ENCODE data around the gene KLK4. TPM values are rescaled to one million over a fixed set of nuclear protein-coding genes. Genes with fewer than 3 reads are reported as not detected.
"Not testable (repeated sequence)": the region's sequence is repeated elsewhere in the genome, so short reads cannot be mapped to it uniquely, and the experiment has no call there.

KLK4 gene
- total RNA-seq, 4 donors from 2014 or later, result not detected

GRCh38 chr19:50898018-50898417 is 13.2 kb downstream of the KLK4 start:
- no peaks in the 10 kb centered on the region for H3K36me3 ChIP-seq
- TF ChIP-seq CTCF (IDR thresholded peaks at IDR 0.05) (no peak), POLR2A (IDR thresholded peaks at IDR 0.05) (no peak)
- H3K4me3 ChIP-seq, result no peak overlapping the region
- H3K4me1 ChIP-seq, result peaks cover 0 to 5% (median 0%) of the 10 kb centered on the region in 3 donors
- intact Hi-C loops (cut with DNase I), result no loop called here
- peaks cover 0 to 53% (median 0%) of the 10 kb centered on the region in 4 donors for H3K27me3 ChIP-seq
- H3K27ac ChIP-seq, result no peak overlapping the region
- 71 to 78% methylated on average over 4 of the region's 4 CpGs for WGBS, 2 donors
- no peaks in the 10 kb centered on the region for H3K9me3 ChIP-seq
- no peak for DNase-seq

GRCh38 chr19:50897612-50898011 is 13.6 kb downstream of the KLK4 start:
- H3K27me3 ChIP-seq, result peaks cover 0 to 57% (median 0%) of the 10 kb centered on the region in 4 donors

GRCh38 chr19:50897191-50897607 is 14.0 kb downstream of the KLK4 start:
- Histone ChIP-seq H3K36me3 (no peaks in the 10 kb centered on the region), H3K27me3 (peaks cover 0 to 61% (median 0%) of the 10 kb centered on the region in 4 donors), H3K9me3 (no peaks in the 10 kb centered on the region), H3K4me1 (peaks cover 0 to 5% (median 0%) of the 10 kb centered on the region in 3 donors), H3K4me3 (no peak overlapping the region), H3K27ac (no peak overlapping the region)
- 53 to 55% methylated on average over 3 of the region's 3 CpGs for WGBS, 2 donors
- DNase-seq, result no peak
- intact Hi-C loops (cut with DNase I), result no loop called here
- TF ChIP-seq POLR2A (IDR thresholded peaks at IDR 0.05) (no peak), CTCF (IDR thresholded peaks at IDR 0.05) (no peak)

More at GRCh38 chr19:50897612-50898011, 13.6 kb downstream of the KLK4 start:
- Histone ChIP-seq H3K9me3 (no peaks in the 10 kb centered on the region), H3K4me3 (no peak overlapping the region), H3K4me1 (peaks cover 0 to 5% (median 0%) of the 10 kb centered on the region in 3 donors), H3K27ac (no peak overlapping the region), H3K36me3 (no peaks in the 10 kb centered on the region)
- DNase-seq, result no peak
- WGBS, 2 donors, result 53 to 62% methylated on average over 2 to 3 of the region's 3 CpGs
- TF ChIP-seq CTCF (IDR thresholded peaks at IDR 0.05) (no peak), POLR2A (IDR thresholded peaks at IDR 0.05) (no peak)
- intact Hi-C loops (cut with DNase I), result no loop called here

- Histone ChIP-seq H3K9me3 (no peaks in the 10 kb centered on the region), H3K27ac (peak overlapping the region in 1 of 4 donors; percentile 29), H3K4me1 (peaks cover 0 to 5% (median 0%) of the 10 kb centered on the region in 3 donors), H3K36me3 (no peaks in the 10 kb centered on the region), H3K27me3 (peaks cover 0 to 63% (median 0%) of the 10 kb centered on the region in 4 donors), H3K4me3 (no peak overlapping the region)
- 48 to 59% methylated on average over 5 to 6 of the region's 6 CpGs for WGBS, 2 donors
- intact Hi-C loops (cut with DNase I), result no loop called here
- DNase-seq, result no peak
- TF ChIP-seq POLR2A (IDR thresholded peaks at IDR 0.05) (no peak), CTCF (IDR thresholded peaks at IDR 0.05) (no peak)
These were observed 14.5 kb downstream of the KLK4 start for GRCh38 chr19:50896591-50897190.

- H3K9me3 ChIP-seq; intact Hi-C loops (cut with DNase I); H3K4me3 ChIP-seq; H3K36me3 ChIP-seq; DNase-seq; H3K4me1 ChIP-seq: not testable (repeated sequence)
- Histone ChIP-seq H3K27me3 (peaks cover 0 to 65% (median 0%) of the 10 kb centered on the region in 4 donors), H3K27ac (peak overlapping the region in 1 of 4 donors; percentile 29)
- WGBS, 2 donors, result 58 to 80% methylated on average over 6 to 9 of the region's 9 CpGs
These were observed 15.1 kb downstream of the KLK4 start for GRCh38 chr19:50896089-50896590.
